ENCODE results near the gene TRIM72. TPM values are rescaled to one million over a fixed set of nuclear protein-coding genes. Genes with fewer than 3 reads are reported as not detected.

TRIM72 gene
- total and polyA plus RNA-seq, 2 of the 8 experiments (the other 6 are each of a cell fraction or from before 2014, with no cell fraction given): 0.57 to 2.1 TPM

DNA sequence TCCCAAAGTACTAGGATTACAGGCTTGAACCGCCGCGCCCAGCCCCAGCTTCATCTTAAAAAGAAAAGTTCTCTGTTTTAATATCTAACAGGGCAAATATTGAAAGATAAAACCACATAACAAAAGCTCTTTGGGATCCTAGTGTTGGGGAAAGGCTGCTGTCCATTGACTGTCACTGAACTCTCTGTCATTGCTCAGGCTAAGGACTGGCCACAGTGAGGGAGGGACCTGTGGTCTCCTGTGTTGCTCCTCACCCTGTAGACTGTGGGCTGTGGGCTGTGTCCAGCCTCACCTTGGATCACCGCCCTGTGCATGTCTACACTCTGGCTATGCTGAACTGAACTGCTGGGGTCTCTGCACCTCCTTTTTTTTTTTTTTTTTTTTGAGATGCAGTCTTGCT lies 14.3 kb downstream of the TRIM72 start (continued):
- TF ChIP-seq, protein P1, sequence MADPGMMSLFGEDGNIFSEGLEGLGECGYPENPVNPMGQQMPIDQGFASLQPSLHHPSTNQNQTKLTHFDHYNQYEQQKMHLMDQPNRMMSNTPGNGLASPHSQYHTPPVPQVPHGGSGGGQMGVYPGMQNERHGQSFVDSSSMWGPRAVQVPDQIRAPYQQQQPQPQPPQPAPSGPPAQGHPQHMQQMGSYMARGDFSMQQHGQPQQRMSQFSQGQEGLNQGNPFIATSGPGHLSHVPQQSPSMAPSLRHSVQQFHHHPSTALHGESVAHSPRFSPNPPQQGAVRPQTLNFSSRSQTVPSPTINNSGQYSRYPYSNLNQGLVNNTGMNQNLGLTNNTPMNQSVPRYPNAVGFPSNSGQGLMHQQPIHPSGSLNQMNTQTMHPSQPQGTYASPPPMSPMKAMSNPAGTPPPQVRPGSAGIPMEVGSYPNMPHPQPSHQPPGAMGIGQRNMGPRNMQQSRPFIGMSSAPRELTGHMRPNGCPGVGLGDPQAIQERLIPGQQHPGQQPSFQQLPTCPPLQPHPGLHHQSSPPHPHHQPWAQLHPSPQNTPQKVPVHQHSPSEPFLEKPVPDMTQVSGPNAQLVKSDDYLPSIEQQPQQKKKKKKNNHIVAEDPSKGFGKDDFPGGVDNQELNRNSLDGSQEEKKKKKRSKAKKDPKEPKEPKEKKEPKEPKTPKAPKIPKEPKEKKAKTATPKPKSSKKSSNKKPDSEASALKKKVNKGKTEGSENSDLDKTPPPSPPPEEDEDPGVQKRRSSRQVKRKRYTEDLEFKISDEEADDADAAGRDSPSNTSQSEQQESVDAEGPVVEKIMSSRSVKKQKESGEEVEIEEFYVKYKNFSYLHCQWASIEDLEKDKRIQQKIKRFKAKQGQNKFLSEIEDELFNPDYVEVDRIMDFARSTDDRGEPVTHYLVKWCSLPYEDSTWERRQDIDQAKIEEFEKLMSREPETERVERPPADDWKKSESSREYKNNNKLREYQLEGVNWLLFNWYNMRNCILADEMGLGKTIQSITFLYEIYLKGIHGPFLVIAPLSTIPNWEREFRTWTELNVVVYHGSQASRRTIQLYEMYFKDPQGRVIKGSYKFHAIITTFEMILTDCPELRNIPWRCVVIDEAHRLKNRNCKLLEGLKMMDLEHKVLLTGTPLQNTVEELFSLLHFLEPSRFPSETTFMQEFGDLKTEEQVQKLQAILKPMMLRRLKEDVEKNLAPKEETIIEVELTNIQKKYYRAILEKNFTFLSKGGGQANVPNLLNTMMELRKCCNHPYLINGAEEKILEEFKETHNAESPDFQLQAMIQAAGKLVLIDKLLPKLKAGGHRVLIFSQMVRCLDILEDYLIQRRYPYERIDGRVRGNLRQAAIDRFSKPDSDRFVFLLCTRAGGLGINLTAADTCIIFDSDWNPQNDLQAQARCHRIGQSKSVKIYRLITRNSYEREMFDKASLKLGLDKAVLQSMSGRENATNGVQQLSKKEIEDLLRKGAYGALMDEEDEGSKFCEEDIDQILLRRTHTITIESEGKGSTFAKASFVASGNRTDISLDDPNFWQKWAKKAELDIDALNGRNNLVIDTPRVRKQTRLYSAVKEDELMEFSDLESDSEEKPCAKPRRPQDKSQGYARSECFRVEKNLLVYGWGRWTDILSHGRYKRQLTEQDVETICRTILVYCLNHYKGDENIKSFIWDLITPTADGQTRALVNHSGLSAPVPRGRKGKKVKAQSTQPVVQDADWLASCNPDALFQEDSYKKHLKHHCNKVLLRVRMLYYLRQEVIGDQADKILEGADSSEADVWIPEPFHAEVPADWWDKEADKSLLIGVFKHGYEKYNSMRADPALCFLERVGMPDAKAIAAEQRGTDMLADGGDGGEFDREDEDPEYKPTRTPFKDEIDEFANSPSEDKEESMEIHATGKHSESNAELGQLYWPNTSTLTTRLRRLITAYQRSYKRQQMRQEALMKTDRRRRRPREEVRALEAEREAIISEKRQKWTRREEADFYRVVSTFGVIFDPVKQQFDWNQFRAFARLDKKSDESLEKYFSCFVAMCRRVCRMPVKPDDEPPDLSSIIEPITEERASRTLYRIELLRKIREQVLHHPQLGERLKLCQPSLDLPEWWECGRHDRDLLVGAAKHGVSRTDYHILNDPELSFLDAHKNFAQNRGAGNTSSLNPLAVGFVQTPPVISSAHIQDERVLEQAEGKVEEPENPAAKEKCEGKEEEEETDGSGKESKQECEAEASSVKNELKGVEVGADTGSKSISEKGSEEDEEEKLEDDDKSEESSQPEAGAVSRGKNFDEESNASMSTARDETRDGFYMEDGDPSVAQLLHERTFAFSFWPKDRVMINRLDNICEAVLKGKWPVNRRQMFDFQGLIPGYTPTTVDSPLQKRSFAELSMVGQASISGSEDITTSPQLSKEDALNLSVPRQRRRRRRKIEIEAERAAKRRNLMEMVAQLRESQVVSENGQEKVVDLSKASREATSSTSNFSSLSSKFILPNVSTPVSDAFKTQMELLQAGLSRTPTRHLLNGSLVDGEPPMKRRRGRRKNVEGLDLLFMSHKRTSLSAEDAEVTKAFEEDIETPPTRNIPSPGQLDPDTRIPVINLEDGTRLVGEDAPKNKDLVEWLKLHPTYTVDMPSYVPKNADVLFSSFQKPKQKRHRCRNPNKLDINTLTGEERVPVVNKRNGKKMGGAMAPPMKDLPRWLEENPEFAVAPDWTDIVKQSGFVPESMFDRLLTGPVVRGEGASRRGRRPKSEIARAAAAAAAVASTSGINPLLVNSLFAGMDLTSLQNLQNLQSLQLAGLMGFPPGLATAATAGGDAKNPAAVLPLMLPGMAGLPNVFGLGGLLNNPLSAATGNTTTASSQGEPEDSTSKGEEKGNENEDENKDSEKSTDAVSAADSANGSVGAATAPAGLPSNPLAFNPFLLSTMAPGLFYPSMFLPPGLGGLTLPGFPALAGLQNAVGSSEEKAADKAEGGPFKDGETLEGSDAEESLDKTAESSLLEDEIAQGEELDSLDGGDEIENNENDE (IDR thresholded peaks at IDR 0.05; ENCODE audit: insufficient replicate concordance, low read length): no peak
- TF ChIP-seq KDM1A (IDR thresholded peaks at IDR 0.05; ENCODE audit: borderline replicate concordance, low read length): no peak
- TF ChIP-seq MAFK (IDR thresholded peaks at IDR 0.05; ENCODE audit: low read depth, low read length): no peak
- no peak for TF ChIP-seq EZH2 (IDR thresholded peaks at IDR 0.05; ENCODE audit: low read depth, low read length, severe bottlenecking)
- TF ChIP-seq MAX (IDR thresholded peaks at IDR 0.05): no peak
- TF ChIP-seq RXRA (IDR thresholded peaks at IDR 0.05; ENCODE audit: insufficient read depth, low read depth, low read length): no peak
- TF ChIP-seq SIN3A (conservative IDR thresholded peaks at IDR 0.05 in 1 of 2, IDR thresholded peaks at IDR 0.05 in 1 of 2; ENCODE audit: low read depth in 1 of 2, low read length in 2 of 2): no peak
- TF ChIP-seq CHD1 (IDR thresholded peaks at IDR 0.05; ENCODE audit: low read depth, low read length): no peak
- no peak for TF ChIP-seq NANOG (IDR thresholded peaks at IDR 0.05; ENCODE audit: insufficient read depth, low read depth, low read length, poor library complexity, severe bottlenecking)
- no peak for TF ChIP-seq SAP30 (IDR thresholded peaks at IDR 0.05; ENCODE audit: insufficient read depth, insufficient replicate concordance, low read length)
- TF ChIP-seq BRCA1 (IDR thresholded peaks at IDR 0.05; ENCODE audit: low read depth, low read length): no peak

Data from H1 (cell line).